Dedifferentiated amniotic fluid mesenchymal stem cell (primary cell): Measurements from ENCODE around the gene BCAT1.
"Not testable (repeated sequence)": the region's sequence is repeated elsewhere in the genome, so short reads cannot be mapped to it uniquely, and the experiment has no call there.

Experiments used
- DNase-seq: peaks from one replicate; pipeline ENCODE4 v3.0.0-alpha.2; 2016; ENCODE audit errors: extremely low spot score

BCAT1 gene

GRCh38 chr12:24815114-24815423, 133.8 kb downstream of the BCAT1 start:
- no peak for DNase-seq

GRCh38 chr12:24814379-24815113, 134.4 kb downstream of the BCAT1 start:
- DNase-seq: no peak

- no peak for DNase-seq
These were observed 138.5 kb downstream of the BCAT1 start for GRCh38 chr12:24810378-24810777.

GRCh38 chr12:24809306-24809705, 139.6 kb downstream of the BCAT1 start:
- DNase-seq: not testable (repeated sequence)

- no peak for DNase-seq
These were observed 140.2 kb downstream of the BCAT1 start for GRCh38 chr12:24808651-24809050.

GRCh38 chr12:24806386-24806785, 142.5 kb downstream of the BCAT1 start:
- DNase-seq: no peak

- no peak for DNase-seq
These were observed 145.3 kb downstream of the BCAT1 start for GRCh38 chr12:24803430-24804245.

GRCh38 chr12:24798335-24798734, 150.6 kb downstream of the BCAT1 start:
- DNase-seq: no peak

GRCh38 chr12:24797901-24798300, 151.0 kb downstream of the BCAT1 start:
- DNase-seq: no peak

- no peak for DNase-seq
These were observed 152.0 kb downstream of the BCAT1 start for GRCh38 chr12:24796876-24797275.

GRCh38 chr12:24795699-24796347, 153.1 kb downstream of the BCAT1 start:
- no peak for DNase-seq

GRCh38 chr12:24791622-24792021, 157.3 kb downstream of the BCAT1 start:
- no peak for DNase-seq

- no peak for DNase-seq
These were observed 160.0 kb downstream of the BCAT1 start for GRCh38 chr12:24788886-24789285.

- DNase-seq: peak; percentile 49
These were observed 168.1 kb downstream of the BCAT1 start for GRCh38 chr12:24780697-24781368.

GRCh38 chr12:24778486-24779304, 170.2 kb downstream of the BCAT1 start:
- DNase-seq: no peak

GRCh38 chr12:24777359-24777758, 171.5 kb downstream of the BCAT1 start:
- DNase-seq: no peak

GRCh38 chr12:24776861-24777260, 172.0 kb downstream of the BCAT1 start:
- no peak for DNase-seq

- DNase-seq: no peak
These were observed 173.8 kb downstream of the BCAT1 start for GRCh38 chr12:24775073-24775472.

- no peak for DNase-seq
These were observed 174.9 kb downstream of the BCAT1 start for GRCh38 chr12:24773996-24774395.

- DNase-seq: no peak
These were observed 176.1 kb downstream of the BCAT1 start for GRCh38 chr12:24772813-24773212.

GRCh38 chr12:24770821-24771220, 178.1 kb downstream of the BCAT1 start:
- DNase-seq: no peak
